GM23338 (cell line): ENCODE data around the gene ARHGAP9. TPM values are rescaled to one million over a fixed set of nuclear protein-coding genes. Genes with fewer than 3 reads are reported as not detected.

Source experiments
- ATAC-seq: fragments of 200-7000 bp; cut with Tn5 transposase; 3 replicates; pipeline ENCODE4 v1.9.1; 2020
- DNase-seq: peaks from one replicate; pipeline ENCODE4 v3.0.0-alpha.2; 2015; ENCODE audit warnings: low spot score
- H2AFZ ChIP-seq: fragments of 200-600 bp; sonication (generic); 2 replicates; pipeline ENCODE4 v1.8.0; 2016; ENCODE audit warnings: antibody characterized with exemption, mild to moderate bottlenecking, moderate library complexity
- H3F3A ChIP-seq: fragments of 200-600 bp; sonication (generic); replicated peaks from 2 replicates; pipeline ENCODE4 v1.8.0; 2017; ENCODE audit warnings: antibody characterized with exemption, mixed run types, low read depth
- H3K27ac ChIP-seq: fragments of 200-600 bp; sonication (generic); 2 replicates; pipeline ENCODE4 v1.6.1; 2016; ENCODE audit warnings: low read depth
- H3K27me3 ChIP-seq: fragments of 200-600 bp; sonication (generic); 2 replicates; pipeline ENCODE4 v1.8.0; 2016; ENCODE audit warnings: mild to moderate bottlenecking, mixed run types, moderate library complexity; ENCODE audit not compliant: insufficient read depth
- H3K36me3 ChIP-seq: fragments of 200-600 bp; sonication (generic); 2 replicates; pipeline ENCODE4 v1.8.0; 2016; ENCODE audit warnings: mild to moderate bottlenecking; ENCODE audit not compliant: insufficient read depth
- H3K4me1 ChIP-seq: fragments of 200-600 bp; sonication (generic); 2 replicates; pipeline ENCODE4 v1.8.0; 2016; ENCODE audit warnings: mild to moderate bottlenecking, moderate library complexity; ENCODE audit not compliant: insufficient read depth
- H3K4me2 ChIP-seq: fragments of 200-600 bp; sonication (generic); 2 replicates; pipeline ENCODE4 v1.7.1; 2017; ENCODE audit warnings: mixed run types
- H3K4me3 ChIP-seq: fragments of 200-600 bp; sonication (generic); 2 replicates; pipeline ENCODE4 v1.6.1; 2016; ENCODE audit warnings: mixed run types
- H3K79me2 ChIP-seq: fragments of 200-600 bp; sonication (generic); replicated peaks from 2 replicates; pipeline ENCODE4 v1.8.0; 2017; ENCODE audit warnings: mild to moderate bottlenecking; ENCODE audit not compliant: insufficient read depth
- H3K9me2 ChIP-seq: fragments of 200-600 bp; sonication (generic); 2 replicates; pipeline ENCODE4 v1.8.0; 2017; ENCODE audit not compliant: insufficient read depth
- H4K20me1 ChIP-seq: fragments of 200-600 bp; sonication (generic); replicated peaks from 2 replicates; pipeline ENCODE4 v1.8.0; 2017; ENCODE audit warnings: mild to moderate bottlenecking; ENCODE audit not compliant: insufficient read depth
- H3K27ac Mint-ChIP-seq: 2 replicates; pipeline ENCODE4 v1.8.0; 2020; ENCODE audit warnings: inconsistent platforms, mild to moderate bottlenecking, moderate library complexity, mixed read lengths
- H3K27me3 Mint-ChIP-seq: 3 replicates; pipeline ENCODE4 v1.8.0; 2022; ENCODE audit warnings: low read depth, mild to moderate bottlenecking, moderate library complexity, mixed read lengths, inconsistent platforms; ENCODE audit not compliant: insufficient read depth, poor library complexity
- H3K36me3 Mint-ChIP-seq: 3 replicates; pipeline ENCODE4 v1.8.0; 2021; ENCODE audit warnings: low read depth, mild to moderate bottlenecking, inconsistent platforms, moderate library complexity, mixed read lengths
- H3K4me1 Mint-ChIP-seq: 3 replicates; pipeline ENCODE4 v1.8.0; 2020; ENCODE audit warnings: mild to moderate bottlenecking, inconsistent platforms, mixed read lengths
- H3K4me3 Mint-ChIP-seq: 3 replicates; pipeline ENCODE4 v1.8.0; 2021; ENCODE audit warnings: moderate library complexity, mild to moderate bottlenecking, inconsistent platforms, mixed read lengths
- H3K9me3 Mint-ChIP-seq: 3 replicates; pipeline ENCODE4 v1.8.0; 2020; ENCODE audit warnings: moderate library complexity, mild to moderate bottlenecking, inconsistent platforms, mixed read lengths
- CREB1 ChIP-seq: fragments of 250-450 bp; sonication (Bioruptor Pico); IDR thresholded peaks from 2 replicates; pipeline ENCODE4 v1.5.0; 2020; ENCODE audit warnings: low read depth, mild to moderate bottlenecking, moderate library complexity
- CTCF ChIP-seq, 2 experiments: fragments of 200-600 bp in 1 of 2; sonication (generic) in 1 of 2; conservative IDR thresholded peaks; 2 replicates each; pipeline versions ENCODE4 v1.5.1 to v1.6.1; 2016 to 2017; ENCODE audit warnings: antibody characterized with exemption in 2 of 2, low read depth in 2 of 2, mild to moderate bottlenecking in 2 of 2, moderate library complexity in 1 of 2
- ETS1 ChIP-seq: IDR thresholded peaks from 2 replicates; pipeline ENCODE4 v1.6.1; 2016; ENCODE audit warnings: antibody characterized with exemption
- EZH2 ChIP-seq: fragments of 200-600 bp; sonication (generic); IDR thresholded peaks from one replicate; pipeline ENCODE4 v1.8.0; 2017; ENCODE audit warnings: antibody characterized with exemption, mild to moderate bottlenecking, low read depth; ENCODE audit not compliant: unreplicated experiment
- EZH2phosphoT487 ChIP-seq: fragments of 200-600 bp; sonication (generic); IDR thresholded peaks from one replicate; pipeline ENCODE4 v1.8.1; 2018; ENCODE audit warnings: antibody characterized with exemption; ENCODE audit not compliant: unreplicated experiment
- JUNB ChIP-seq: IDR thresholded peaks from one replicate; pipeline ENCODE4 v1.6.1; 2016; ENCODE audit warnings: antibody characterized with exemption; ENCODE audit not compliant: unreplicated experiment
- NANOG ChIP-seq: IDR thresholded peaks from 2 replicates; pipeline ENCODE4 v1.6.1; 2016; ENCODE audit warnings: antibody characterized with exemption, borderline replicate concordance
- POLR2AphosphoS5 ChIP-seq: IDR thresholded peaks from 2 replicates; pipeline ENCODE4 v1.6.1; 2016; ENCODE audit warnings: antibody characterized with exemption, low read depth
- REST ChIP-seq: IDR thresholded peaks from one replicate; pipeline ENCODE4 v1.6.1; 2018; ENCODE audit warnings: antibody characterized with exemption; ENCODE audit not compliant: unreplicated experiment
- STAT1 ChIP-seq: IDR thresholded peaks from one replicate; pipeline ENCODE4 v1.6.1; 2016; ENCODE audit warnings: antibody characterized with exemption; ENCODE audit not compliant: unreplicated experiment
- ZNF114 ChIP-seq: fragments of 250-450 bp; sonication (Bioruptor Pico); IDR thresholded peaks from 2 replicates; pipeline ENCODE4 v1.5.0; 2020; ENCODE audit warnings: mild to moderate bottlenecking, moderate library complexity
- ZNF331 ChIP-seq: fragments of 250-450 bp; sonication (Bioruptor Pico); IDR thresholded peaks from 2 replicates; pipeline ENCODE4 v1.5.0; 2020; ENCODE audit warnings: low read depth, mild to moderate bottlenecking, moderate library complexity
- ZNF462 ChIP-seq: fragments of 250-450 bp; sonication (Bioruptor Pico); IDR thresholded peaks from 2 replicates; pipeline ENCODE4 v1.5.0; 2020; ENCODE audit warnings: mild to moderate bottlenecking, moderate library complexity
- polyA plus RNA-seq: library from polyadenylated mRNA; unstranded; fragments of >200 nt; fragmentation: Nextera tagmentation; extraction: Ambion mirVana; gene quantifications from 2 replicates; pipeline ENCODE4 v1.2.1, GENCODE V29; 2016
- total RNA-seq: library from RNA; depleted of rRNA; stranded (reverse); fragments of >200 nt; shearing (Covaris generic); gene quantifications from 2 replicates; pipeline ENCODE4 v1.2.3, GENCODE V29; 2014

Gene ARHGAP9
- total and polyA plus RNA-seq, 2 experiments from 2014 or later = 4.5 to 7.1 TPM

- no peak for DNase-seq
- H3K4me3 Mint-ChIP-seq = no peak overlapping the region
- H4K20me1 ChIP-seq = no peaks in the 10 kb centered on the region
These were observed 30.3 kb downstream of the ARHGAP9 start for GRCh38 chr12:57449375-57449774.

More at GRCh38 chr12:57449375-57449774, 30.3 kb downstream of the ARHGAP9 start:
- no peak for ATAC-seq
- H3K4me2 ChIP-seq = no peak overlapping the region
- Mint-ChIP-seq H3K4me1 (peaks cover 22% of the 10 kb centered on the region), H3K9me3 (no peaks in the 10 kb centered on the region; the same call in 2 of the 3 replicates), H3K27ac (no peak overlapping the region), H3K27me3 (peaks cover 9% of the 10 kb centered on the region), H3K36me3 (peaks cover 2% of the 10 kb centered on the region; the same call in 1 of the 3 replicates)
- H3K27me3 ChIP-seq = no peaks in the 10 kb centered on the region
- no peak overlapping the region for H3K27ac ChIP-seq
- H3F3A ChIP-seq = 0 out of 2 replicates have a peak, but pooled peaks cover 4% of the 10 kb centered on the region
- H3K36me3 ChIP-seq = no peaks in the 10 kb centered on the region
- no peaks in the 10 kb centered on the region for H3K9me2 ChIP-seq
- peaks cover 26% of the 10 kb centered on the region for H3K4me1 ChIP-seq
- no peak overlapping the region for H2AFZ ChIP-seq
- no peak overlapping the region for H3K4me3 ChIP-seq
- no peaks in the 10 kb centered on the region for H3K79me2 ChIP-seq
- TF ChIP-seq REST = no peak
- no peak for TF ChIP-seq JUNB
- TF ChIP-seq ETS1 = no peak
- TF ChIP-seq NANOG = no peak
- TF ChIP-seq STAT1 = no peak
- TF ChIP-seq CTCF (conservative IDR thresholded peaks at IDR 0.05; ENCODE audit: low read depth in 2 of 2) = no peak
- no peak for TF ChIP-seq CREB1 (CRISPR knock-in tag)
- TF ChIP-seq EZH2 = no peak
- no peak for TF ChIP-seq ZNF114 (CRISPR knock-in tag)
- TF ChIP-seq EZH2phosphoT487 = no peak
- no peak for TF ChIP-seq ZNF331 (CRISPR knock-in tag)
- no peak for TF ChIP-seq ZNF462
- TF ChIP-seq POLR2AphosphoS5 = no peak
